CD8-positive, alpha-beta memory T cell (primary cell): ENCODE data around the gene DPH1. TPM values are rescaled to one million over a fixed set of nuclear protein-coding genes. Genes with fewer than 3 reads are reported as not detected.
A peak's percentile ranks its signal among the peaks of the same experiment; 100 is the strongest.

ENCODE experiments used
- CTCF ChIA-PET: fragments of 350-600 bp; sonication (Branson Sonifier 250); formaldehyde crosslinking; loops from one replicate; lab custom pipeline; 2021; ENCODE audit warnings: antibody characterized with exemption; lab: Charles Lee
- POLR2A ChIA-PET: fragments of 350-600 bp; sonication (Branson Sonifier 250); formaldehyde crosslinking; loops from one replicate; lab custom pipeline; 2021; ENCODE audit warnings: antibody characterized with exemption; lab: Charles Lee
- DNase-seq, 5 donors: peaks; one replicate each; pipeline versions ENCODE4 v3.0.0 to v3.0.0-alpha.2; 2020 to 2022; ENCODE audit warnings: mixed read lengths in 1 of 5
- H3K27ac ChIP-seq: one replicate; pipeline ENCODE4 v1.7.0; 2013; ENCODE audit warnings: low read depth, mild to moderate bottlenecking, low read length, moderate library complexity
- H3K27me3 ChIP-seq: 2 replicates; pipeline ENCODE4 v1.7.0; 2013; ENCODE audit warnings: low read length, mild to moderate bottlenecking; ENCODE audit not compliant: insufficient read depth, poor library complexity, severe bottlenecking
- H3K36me3 ChIP-seq: 2 replicates; pipeline ENCODE4 v1.7.0; 2013; ENCODE audit warnings: mild to moderate bottlenecking, low read length, moderate library complexity; ENCODE audit not compliant: insufficient read depth
- H3K4me1 ChIP-seq: 2 replicates; pipeline ENCODE4 v1.7.0; 2013; ENCODE audit warnings: mild to moderate bottlenecking, low read length, moderate library complexity; ENCODE audit not compliant: insufficient read depth
- H3K4me3 ChIP-seq: 2 replicates; pipeline ENCODE4 v1.7.0; 2013; ENCODE audit warnings: mild to moderate bottlenecking, low read length
- H3K9me3 ChIP-seq: 2 replicates; pipeline ENCODE4 v1.7.0; 2013; ENCODE audit warnings: mild to moderate bottlenecking, low read length
- H3K27ac Mint-ChIP-seq, 8 donors: one replicate each; pipeline ENCODE4 v1.8.0; 2020 to 2021; ENCODE audit warnings: mixed read lengths in 8 of 8, mild to moderate bottlenecking in 6 of 8, inconsistent platforms in 3 of 8, moderate library complexity in 3 of 8
- H3K27me3 Mint-ChIP-seq, 2 donors: one replicate each; pipeline ENCODE4 v1.8.0; 2020 to 2021; ENCODE audit warnings: mixed read lengths in 2 of 2, mild to moderate bottlenecking in 1 of 2, moderate library complexity in 1 of 2
- H3K36me3 Mint-ChIP-seq, 3 donors: one replicate each; pipeline ENCODE4 v1.8.0; 2020 to 2021; ENCODE audit warnings: mixed read lengths in 3 of 3, inconsistent platforms in 1 of 3, mild to moderate bottlenecking in 1 of 3
- H3K4me1 Mint-ChIP-seq, 3 donors: one replicate each; pipeline ENCODE4 v1.8.0; 2020 to 2021; ENCODE audit warnings: mixed read lengths in 3 of 3, inconsistent platforms in 1 of 3, mild to moderate bottlenecking in 1 of 3
- H3K4me3 Mint-ChIP-seq, 7 donors: one replicate each; pipeline ENCODE4 v1.8.0; 2020 to 2021; ENCODE audit warnings: mixed read lengths in 7 of 7, mild to moderate bottlenecking in 6 of 7, moderate library complexity in 4 of 7, inconsistent platforms in 2 of 7
- H3K9me3 Mint-ChIP-seq, 5 donors: one replicate each; pipeline ENCODE4 v1.8.0; 2020 to 2022; ENCODE audit warnings: mixed read lengths in 5 of 5, mild to moderate bottlenecking in 3 of 5, moderate library complexity in 2 of 5, inconsistent platforms in 1 of 5
- polyA plus RNA-seq: library from polyadenylated mRNA; unstranded; fragments of 300-500 nt; fragmentation: Illumina TruSeq; gene quantifications from one replicate; pipeline ENCODE4 v1.2.3, GENCODE V29; 2021
- total RNA-seq, 2 experiments: library from RNA; stranded (reverse); gene quantifications; one replicate each; pipeline ENCODE4 v1.2.3, GENCODE V29; 2021

The DPH1 gene
- total and polyA plus RNA-seq, 3 experiments from 2014 or later: 33.2 to 43.8 (median 38.5) TPM

DNA sequence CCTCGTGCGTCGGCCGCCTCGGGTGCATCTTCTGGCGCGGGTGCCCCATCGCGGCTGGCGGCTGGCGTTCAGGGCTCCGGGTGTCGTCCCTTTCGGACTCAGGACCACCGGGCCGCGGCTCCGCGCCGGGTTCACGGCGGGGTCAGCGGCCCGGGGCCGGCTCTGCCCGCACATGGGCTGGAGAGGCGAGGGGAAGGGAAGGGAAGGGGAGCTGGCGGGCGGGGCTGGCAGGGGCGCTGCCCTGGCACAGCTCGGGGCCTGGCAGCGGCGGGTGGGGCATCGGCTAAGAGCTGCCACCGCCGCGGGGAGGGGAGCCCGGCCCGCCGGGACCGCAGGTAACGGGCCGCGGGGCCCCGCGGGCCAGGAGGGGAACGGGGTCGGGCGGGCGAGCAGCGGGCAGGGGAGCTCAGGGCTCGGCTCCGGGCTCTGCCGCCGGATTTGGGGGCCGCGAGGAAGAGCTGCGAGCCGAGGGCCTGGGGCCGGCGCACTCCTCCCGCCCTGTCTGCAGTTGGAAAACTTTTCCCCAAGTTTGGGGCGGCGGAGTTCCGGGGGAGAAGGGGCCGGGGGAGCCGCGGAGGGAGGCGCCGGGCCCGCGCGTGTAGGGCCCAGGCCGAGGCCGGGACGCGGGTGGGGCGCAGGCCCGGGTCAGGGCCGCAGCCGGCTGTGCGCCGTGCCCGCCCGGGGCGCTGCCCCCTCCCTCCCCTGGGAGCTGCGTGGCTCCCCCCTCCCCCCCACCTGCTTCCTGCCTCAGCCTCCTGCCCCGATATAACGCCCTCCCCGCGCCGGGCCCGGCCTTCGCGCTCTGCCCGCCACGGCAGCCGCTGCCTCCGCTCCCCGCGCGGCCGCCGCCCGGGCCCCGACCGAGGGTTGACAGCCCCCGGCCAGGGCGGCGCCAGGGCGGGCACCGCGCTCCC is 25.6 kb downstream of the DPH1 start:
- H3K4me3 Mint-ChIP-seq: peak overlapping the region in 5 of 7 donors; percentile 66 to 88 (median 83)
- POLR2A ChIA-PET: interaction anchor here (0.6 to 4.4 kb wide), 16 partner anchors 9 to 376 kb away, joined by 3 to 37 read pairs (median 4); partner anchors contain the start of genes SMG6, SRR and TSR1
- CTCF ChIA-PET: interaction anchor here (0.6 to 8.2 kb wide), 35 partner anchors 10 to 387 kb away, joined by 3 to 256 read pairs (median 6); partner anchors contain the start of genes RTN4RL1, SGSM2 and TSR1
- peaks cover 0 to 4% of the 10 kb centered on the region in 2 donors for H3K27me3 Mint-ChIP-seq
- no peaks in the 10 kb centered on the region for H3K27me3 ChIP-seq
- H3K9me3 ChIP-seq: no peaks in the 10 kb centered on the region
- H3K27ac ChIP-seq: no peak overlapping the region
- peak overlapping the region; percentile 64 for H3K4me3 ChIP-seq
- no peaks in the 10 kb centered on the region for H3K9me3 Mint-ChIP-seq
- peak overlapping the region in 1 of 8 donors; percentile 83 for H3K27ac Mint-ChIP-seq
- H3K4me1 ChIP-seq: peaks cover 18% of the 10 kb centered on the region
- H3K36me3 Mint-ChIP-seq: peaks cover 0 to 9% (median 0%) of the 10 kb centered on the region in 3 donors
- H3K4me1 Mint-ChIP-seq: peaks cover 17 to 46% (median 18%) of the 10 kb centered on the region in 3 donors
- H3K36me3 ChIP-seq: no peaks in the 10 kb centered on the region
- DNase-seq: peak in 2 of 5 donors; percentile 31 to 72

DNA sequence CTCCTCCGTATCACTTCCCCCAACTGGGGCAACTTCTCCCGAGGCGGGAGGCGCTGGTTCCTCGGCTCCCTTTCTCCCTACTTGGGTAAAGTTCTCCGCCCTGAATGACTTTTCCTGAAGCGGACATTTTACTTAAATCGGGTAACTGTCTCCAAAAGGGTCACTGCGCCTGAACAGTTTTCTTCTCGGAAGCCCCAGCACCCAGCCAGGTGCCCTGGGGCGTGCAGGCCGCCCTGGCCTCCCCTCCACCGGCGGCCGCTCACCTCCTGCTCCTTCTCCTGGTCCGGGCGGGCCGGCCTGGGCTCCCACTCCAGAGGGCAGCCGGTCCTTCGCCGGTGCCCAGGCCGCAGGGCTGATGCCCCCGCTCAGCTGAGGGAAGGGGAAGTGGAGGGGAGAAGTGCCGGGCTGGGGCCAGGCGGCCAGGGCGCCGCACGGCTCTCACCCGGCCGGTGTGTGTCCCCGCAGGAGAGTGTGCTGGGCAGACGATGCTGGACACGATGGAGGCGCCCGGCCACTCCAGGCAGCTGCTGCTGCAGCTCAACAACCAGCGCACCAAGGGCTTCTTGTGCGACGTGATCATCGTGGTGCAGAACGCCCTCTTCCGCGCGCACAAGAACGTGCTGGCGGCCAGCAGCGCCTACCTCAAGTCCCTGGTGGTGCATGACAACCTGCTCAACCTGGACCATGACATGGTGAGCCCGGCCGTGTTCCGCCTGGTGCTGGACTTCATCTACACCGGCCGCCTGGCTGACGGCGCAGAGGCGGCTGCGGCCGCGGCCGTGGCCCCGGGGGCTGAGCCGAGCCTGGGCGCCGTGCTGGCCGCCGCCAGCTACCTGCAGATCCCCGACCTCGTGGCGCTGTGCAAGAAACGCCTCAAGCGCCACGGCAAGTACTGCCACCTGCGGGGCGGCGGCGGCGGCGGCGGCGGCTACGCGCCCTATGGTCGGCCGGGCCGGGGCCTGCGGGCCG is 26.5 kb downstream of the DPH1 start:
- peaks cover 18% of the 10 kb centered on the region for H3K4me1 ChIP-seq
- DNase-seq: peak in 3 of 5 donors; percentile 52 to 76 (median 59)

DNA sequence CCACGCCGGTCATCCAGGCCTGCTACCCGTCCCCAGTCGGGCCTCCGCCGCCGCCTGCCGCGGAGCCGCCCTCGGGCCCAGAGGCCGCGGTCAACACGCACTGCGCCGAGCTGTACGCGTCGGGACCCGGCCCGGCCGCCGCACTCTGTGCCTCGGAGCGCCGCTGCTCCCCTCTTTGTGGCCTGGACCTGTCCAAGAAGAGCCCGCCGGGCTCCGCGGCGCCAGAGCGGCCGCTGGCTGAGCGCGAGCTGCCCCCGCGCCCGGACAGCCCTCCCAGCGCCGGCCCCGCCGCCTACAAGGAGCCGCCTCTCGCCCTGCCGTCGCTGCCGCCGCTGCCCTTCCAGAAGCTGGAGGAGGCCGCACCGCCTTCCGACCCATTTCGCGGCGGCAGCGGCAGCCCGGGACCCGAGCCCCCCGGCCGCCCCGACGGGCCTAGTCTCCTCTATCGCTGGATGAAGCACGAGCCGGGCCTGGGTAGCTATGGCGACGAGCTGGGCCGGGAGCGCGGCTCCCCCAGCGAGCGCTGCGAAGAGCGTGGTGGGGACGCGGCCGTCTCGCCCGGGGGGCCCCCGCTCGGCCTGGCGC is 27.3 kb downstream of the DPH1 start:
- no peak for DNase-seq
- Histone ChIP-seq H3K4me1 (peaks cover 18% of the 10 kb centered on the region), H3K9me3 (no peaks in the 10 kb centered on the region), H3K27ac (no peak overlapping the region), H3K4me3 (no peak overlapping the region), H3K36me3 (no peaks in the 10 kb centered on the region), H3K27me3 (no peaks in the 10 kb centered on the region)
- CTCF ChIA-PET: interaction anchor here (0.8 to 8.2 kb wide), 23 partner anchors 8 to 280 kb away, joined by 3 to 256 read pairs (median 6); partner anchors contain the start of genes SGSM2 and TSR1
- Mint-ChIP-seq H3K4me3 (no peak overlapping the region), H3K27ac (no peak overlapping the region), H3K27me3 (peaks cover 0 to 5% of the 10 kb centered on the region in 2 donors), H3K4me1 (peaks cover 10 to 50% (median 12%) of the 10 kb centered on the region in 3 donors), H3K9me3 (no peaks in the 10 kb centered on the region), H3K36me3 (peaks cover 0 to 22% (median 0%) of the 10 kb centered on the region in 3 donors)
- POLR2A ChIA-PET: interaction anchor here (0.8 to 4.4 kb wide), 4 partner anchors 29 to 246 kb away, joined by 3 to 37 read pairs (median 4); partner anchors contain the start of genes SMG6 and SRR

More for the DNA sequence above, 26.5 kb downstream of the DPH1 start:
- Mint-ChIP-seq H3K4me3 (peak overlapping the region; percentile 66 to 90 (median 70)), H3K27ac (peak overlapping the region in 3 of 8 donors; percentile 21 to 83 (median 81)), H3K9me3 (no peaks in the 10 kb centered on the region), H3K4me1 (peaks cover 17 to 51% (median 18%) of the 10 kb centered on the region in 3 donors), H3K36me3 (peaks cover 0 to 15% (median 0%) of the 10 kb centered on the region in 3 donors), H3K27me3 (peaks cover 0 to 5% of the 10 kb centered on the region in 2 donors)
- CTCF ChIA-PET: interaction anchor here (0.8 to 8.2 kb wide), 23 partner anchors 9 to 296 kb away, joined by 3 to 256 read pairs (median 8); partner anchors contain the start of genes RTN4RL1, SGSM2 and TSR1
- H3K36me3 ChIP-seq: no peaks in the 10 kb centered on the region
- H3K4me3 ChIP-seq: peak overlapping the region; percentile 47
- H3K27ac ChIP-seq: no peak overlapping the region
- no peaks in the 10 kb centered on the region for H3K27me3 ChIP-seq
- POLR2A ChIA-PET: interaction anchor here (0.6 to 4.4 kb wide), 10 partner anchors 8 to 377 kb away, joined by 3 to 37 read pairs (median 4); no protein-coding TSS in a partner anchor
- no peaks in the 10 kb centered on the region for H3K9me3 ChIP-seq

DNA sequence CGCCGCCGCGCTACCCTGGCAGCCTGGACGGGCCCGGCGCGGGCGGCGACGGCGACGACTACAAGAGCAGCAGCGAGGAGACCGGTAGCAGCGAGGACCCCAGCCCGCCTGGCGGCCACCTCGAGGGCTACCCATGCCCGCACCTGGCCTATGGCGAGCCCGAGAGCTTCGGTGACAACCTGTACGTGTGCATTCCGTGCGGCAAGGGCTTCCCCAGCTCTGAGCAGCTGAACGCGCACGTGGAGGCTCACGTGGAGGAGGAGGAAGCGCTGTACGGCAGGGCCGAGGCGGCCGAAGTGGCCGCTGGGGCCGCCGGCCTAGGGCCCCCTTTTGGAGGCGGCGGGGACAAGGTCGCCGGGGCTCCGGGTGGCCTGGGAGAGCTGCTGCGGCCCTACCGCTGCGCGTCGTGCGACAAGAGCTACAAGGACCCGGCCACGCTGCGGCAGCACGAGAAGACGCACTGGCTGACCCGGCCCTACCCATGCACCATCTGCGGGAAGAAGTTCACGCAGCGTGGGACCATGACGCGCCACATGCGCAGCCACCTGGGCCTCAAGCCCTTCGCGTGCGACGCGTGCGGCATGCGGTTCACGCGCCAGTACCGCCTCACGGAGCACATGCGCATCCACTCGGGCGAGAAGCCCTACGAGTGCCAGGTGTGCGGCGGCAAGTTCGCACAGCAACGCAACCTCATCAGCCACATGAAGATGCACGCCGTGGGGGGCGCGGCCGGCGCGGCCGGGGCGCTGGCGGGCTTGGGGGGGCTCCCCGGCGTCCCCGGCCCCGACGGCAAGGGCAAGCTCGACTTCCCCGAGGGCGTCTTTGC is 28.0 kb downstream of the DPH1 start:
- ChIA-PET POLR2A (interaction anchor here (0.8 to 4.4 kb wide), 7 partner anchors 10 to 246 kb away, joined by 3 to 37 read pairs (median 5); partner anchors contain the start of genes SMG6 and SRR), CTCF (interaction anchor here (0.8 to 8.2 kb wide), 28 partner anchors 8 to 279 kb away, joined by 3 to 256 read pairs (median 6); partner anchors contain the start of genes SGSM2 and TSR1)
- no peaks in the 10 kb centered on the region for H3K27me3 ChIP-seq
- Mint-ChIP-seq H3K9me3 (no peaks in the 10 kb centered on the region), H3K27me3 (peaks cover 0 to 5% of the 10 kb centered on the region in 2 donors), H3K4me3 (peak overlapping the region in 3 of 7 donors; percentile 30 to 49 (median 41)), H3K4me1 (peaks cover 9 to 56% (median 11%) of the 10 kb centered on the region in 3 donors), H3K27ac (peak overlapping the region in 1 of 8 donors; percentile 73), H3K36me3 (peaks cover 0 to 28% (median 0%) of the 10 kb centered on the region in 3 donors)
- DNase-seq: peak in 3 of 5 donors; percentile 40 to 72 (median 51)
- no peak overlapping the region for H3K4me3 ChIP-seq
- H3K9me3 ChIP-seq: no peaks in the 10 kb centered on the region
- no peaks in the 10 kb centered on the region for H3K36me3 ChIP-seq
- H3K27ac ChIP-seq: no peak overlapping the region
- peaks cover 17% of the 10 kb centered on the region for H3K4me1 ChIP-seq

DNA sequence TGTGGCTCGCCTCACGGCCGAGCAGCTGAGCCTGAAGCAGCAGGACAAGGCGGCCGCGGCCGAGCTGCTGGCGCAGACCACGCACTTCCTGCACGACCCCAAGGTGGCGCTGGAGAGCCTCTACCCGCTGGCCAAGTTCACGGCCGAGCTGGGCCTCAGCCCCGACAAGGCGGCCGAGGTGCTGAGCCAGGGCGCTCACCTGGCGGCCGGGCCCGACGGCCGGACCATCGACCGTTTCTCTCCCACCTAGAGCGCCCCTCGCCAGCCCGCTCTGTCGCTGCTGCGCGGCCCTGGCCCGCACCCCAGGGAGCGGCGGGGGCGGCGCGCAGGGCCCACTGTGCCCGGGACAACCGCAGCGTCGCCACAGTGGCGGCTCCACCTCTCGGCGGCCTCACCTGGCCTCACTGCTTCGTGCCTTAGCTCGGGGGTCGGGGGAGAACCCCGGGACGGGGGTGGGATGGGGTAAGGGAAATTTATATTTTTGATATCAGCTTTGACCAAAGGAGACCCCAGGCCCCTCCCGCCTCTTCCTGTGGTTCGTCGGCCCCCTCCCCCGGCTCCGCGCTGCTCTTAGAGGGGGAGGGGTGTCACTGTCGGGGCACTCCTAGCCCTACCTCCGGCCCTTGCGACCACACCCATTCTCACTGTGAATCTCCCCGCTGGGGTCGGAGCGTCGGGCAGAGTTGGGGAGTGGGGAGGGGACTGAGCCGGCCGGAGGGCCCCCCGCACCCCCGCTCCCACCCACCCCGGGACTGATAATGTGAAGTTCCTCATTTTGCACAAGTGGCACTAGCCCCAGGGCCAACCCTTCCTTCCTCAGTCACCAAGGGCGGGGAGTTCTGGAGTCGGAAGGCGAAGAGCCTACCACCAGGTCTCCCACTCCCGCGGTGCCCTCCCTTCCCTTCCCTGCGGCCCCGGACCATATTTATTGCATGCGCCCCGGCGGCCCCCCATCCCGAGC is 28.9 kb downstream of the DPH1 start:
- Mint-ChIP-seq H3K4me3 (peak overlapping the region in 5 of 7 donors; percentile 15 to 74 (median 49)), H3K27me3 (peaks cover 0 to 5% of the 10 kb centered on the region in 2 donors), H3K4me1 (peaks cover 6 to 59% (median 6%) of the 10 kb centered on the region in 3 donors), H3K36me3 (peaks cover 0 to 36% (median 0%) of the 10 kb centered on the region in 3 donors), H3K9me3 (no peaks in the 10 kb centered on the region), H3K27ac (peak overlapping the region in 3 of 8 donors; percentile 37 to 75 (median 65))
- DNase-seq: peak; percentile 50 to 78 (median 55)
- ChIA-PET POLR2A (interaction anchor here (1.0 to 1.6 kb wide), 5 partner anchors 9 to 245 kb away, joined by 4 to 7 read pairs (median 5); partner anchors contain the start of genes SMG6 and SRR), CTCF (interaction anchor here (0.8 to 8.2 kb wide), 22 partner anchors 12 to 295 kb away, joined by 3 to 256 read pairs (median 5); partner anchors contain the start of genes SGSM2 and TSR1)
- no peak overlapping the region for H3K4me3 ChIP-seq
- H3K9me3 ChIP-seq: no peaks in the 10 kb centered on the region
- peaks cover 11% of the 10 kb centered on the region for H3K4me1 ChIP-seq
- no peaks in the 10 kb centered on the region for H3K27me3 ChIP-seq
- no peak overlapping the region for H3K27ac ChIP-seq
- H3K36me3 ChIP-seq: peaks cover 3% of the 10 kb centered on the region
